HepG2 (cell line): ENCODE data around the gene DNAJC30. TPM values are rescaled to one million over a fixed set of nuclear protein-coding genes. Genes with fewer than 3 reads are reported as not detected.

Experiments used
- ATAD3A ChIP-seq: sonication (generic); formaldehyde crosslinking; IDR thresholded peaks from 2 replicates; pipeline ENCODE4 v1.4.0; 2020; ENCODE audit warnings: missing genetic modification reagents
- CCAR2 ChIP-seq: fragments of 200-400 bp; formaldehyde crosslinking; optimal IDR thresholded peaks from 2 replicates; pipeline ENCODE3; 2018; ENCODE audit warnings: low read depth, mild to moderate bottlenecking, low read length, moderate library complexity
- DNMT3B ChIP-seq: conservative IDR thresholded peaks from 2 replicates; pipeline ENCODE4 v1.6.1; 2016; ENCODE audit warnings: missing biosample characterization, control low read depth
- EZH2 ChIP-seq: conservative IDR thresholded peaks from 2 replicates; pipeline ENCODE4 v1.6.1; 2012; ENCODE audit warnings: mild to moderate bottlenecking, low read depth, low read length, moderate library complexity
- FLYWCH1 ChIP-seq: sonication (generic); formaldehyde crosslinking; IDR thresholded peaks from 2 replicates; pipeline ENCODE4 v1.8.1; 2023; ENCODE audit warnings: mild to moderate bottlenecking, missing genetic modification reagents
- NFIC ChIP-seq: IDR thresholded peaks from 2 replicates; pipeline ENCODE4 v1.6.1; 2012; ENCODE audit warnings: mild to moderate bottlenecking, low read length, inconsistent platforms
- RFX5 ChIP-seq: IDR thresholded peaks from 2 replicates; pipeline ENCODE4 v1.6.1; 2011; ENCODE audit warnings: low read depth, low read length, improper control_type of control experiment
- ZNF44 ChIP-seq: sonication (generic); formaldehyde crosslinking; IDR thresholded peaks from 2 replicates; pipeline ENCODE4 v1.5.1; 2020; ENCODE audit warnings: mild to moderate bottlenecking, missing genetic modification reagents
- ZNF460 ChIP-seq: sonication (generic); formaldehyde crosslinking; IDR thresholded peaks from 2 replicates; pipeline ENCODE4 v1.5.1; 2020; ENCODE audit warnings: missing genetic modification reagents, mild to moderate bottlenecking, borderline replicate concordance
- ZNF564 ChIP-seq: sonication (generic); formaldehyde crosslinking; IDR thresholded peaks from 2 replicates; pipeline ENCODE4 v1.8.1; 2023; ENCODE audit warnings: mild to moderate bottlenecking, missing genetic modification reagents
- ZNF572 ChIP-seq: sonication (generic); formaldehyde crosslinking; IDR thresholded peaks from 2 replicates; pipeline ENCODE4 v1.5.1; 2020; ENCODE audit warnings: mild to moderate bottlenecking, missing genetic modification reagents
- ZNF672 ChIP-seq: sonication (generic); formaldehyde crosslinking; IDR thresholded peaks from 2 replicates; pipeline ENCODE4 v1.8.1; 2022; ENCODE audit warnings: missing genetic modification reagents
- polyA plus RNA-seq, 8 experiments: library from polyadenylated mRNA; depleted of rRNA in 3 of 8; stranded (reverse) in 7 of 8; unstranded in 1 of 8; fragments of >200 nt; fragmentation: Illumina TruSeq in 4 of 8; extraction: Trizol in 4 of 8; gene quantifications; 2 replicates each; pipeline versions ENCODE4 v1.2.1 to v1.2.3, GENCODE V29; 2011 to 2016; ENCODE audit warnings: low read depth in 4 of 8, missing spikeins in 1 of 8, mixed read lengths in 1 of 8; ENCODE audit not compliant: insufficient read depth in 1 of 8
- total RNA-seq, 5 experiments: library from RNA; depleted of rRNA; stranded (reverse); fragments of >200 nt; fragmentation: Illumina TruSeq; extraction: Trizol; gene quantifications; 2 replicates each; pipeline ENCODE4 v1.2.3, GENCODE V29; 2016; ENCODE audit warnings: low read depth in 1 of 5
- TF ChIP-seq, protein P1 (sequence below): IDR thresholded peaks from 2 replicates; pipeline ENCODE4 v1.6.1; 2018; ENCODE audit warnings: missing genetic modification reagents, mild to moderate bottlenecking, missing compliant biosample characterization
- TF ChIP-seq, protein P2 (sequence below): sonication (generic); formaldehyde crosslinking; IDR thresholded peaks from 2 replicates; pipeline ENCODE4 v1.8.1; 2023; ENCODE audit warnings: missing genetic modification reagents, mild to moderate bottlenecking, borderline replicate concordance
- TF ChIP-seq, protein P3 (sequence below): sonication (generic); formaldehyde crosslinking; IDR thresholded peaks from 2 replicates; pipeline ENCODE4 v1.4.0; 2020; ENCODE audit warnings: missing genetic modification reagents
- TF ChIP-seq, protein P4 (sequence below): sonication (generic); formaldehyde crosslinking; IDR thresholded peaks from 2 replicates; pipeline ENCODE4 v1.4.0; 2020; ENCODE audit warnings: missing genetic modification reagents, borderline replicate concordance
- TF ChIP-seq, protein P5 (sequence below): IDR thresholded peaks from 2 replicates; pipeline ENCODE4 v1.6.1; 2012; ENCODE audit warnings: low read depth, low read length, improper control_type of control experiment

DNAJC30 gene
- total and polyA plus RNA-seq, 2 of the 13 experiments (the other 11 are each of a cell fraction or from before 2014, with no cell fraction given) = 3.3 to 3.8 TPM

DNA sequence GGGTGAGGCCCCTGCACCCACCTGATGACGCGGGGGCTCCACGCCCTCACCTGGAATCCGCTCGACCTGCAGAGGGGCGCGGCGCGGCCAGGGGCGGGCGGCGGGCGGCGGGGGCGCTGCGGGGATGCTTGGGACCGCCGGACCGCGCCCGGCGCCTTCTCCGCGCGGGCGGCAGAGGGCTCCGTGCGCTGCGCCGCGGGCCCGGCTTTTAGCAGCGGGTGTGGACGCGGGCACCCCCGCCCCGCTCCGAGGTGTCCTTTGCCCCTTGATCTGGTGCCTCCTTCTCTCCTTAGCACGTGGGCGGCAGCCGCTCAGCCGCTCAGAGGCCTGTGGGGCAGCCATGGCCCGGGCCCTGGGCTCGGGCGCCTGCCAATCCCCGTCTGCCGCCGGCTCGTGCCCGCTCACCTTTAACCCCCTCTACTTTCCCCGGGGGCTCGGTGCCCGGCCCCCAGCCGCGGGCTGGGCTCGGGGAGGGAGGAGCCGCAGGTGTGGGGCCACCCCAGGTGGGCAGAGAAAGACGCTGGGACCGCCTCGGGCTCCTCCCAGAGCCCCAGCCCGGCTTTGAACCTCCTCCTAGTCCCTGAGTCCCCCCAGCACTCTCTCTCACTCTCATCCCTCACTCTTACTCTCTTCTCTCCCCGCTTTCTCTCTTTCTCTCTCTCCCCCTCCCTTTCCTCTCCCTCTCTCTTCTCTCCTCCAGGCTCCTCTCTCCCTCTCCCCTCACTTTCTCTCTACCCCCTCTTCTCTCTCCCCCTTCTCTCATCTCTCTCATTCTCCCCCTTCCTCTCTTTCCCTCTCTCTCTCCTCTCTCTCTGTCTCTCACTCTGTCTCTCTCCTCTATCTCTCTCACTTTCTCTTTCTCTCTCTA, 35.3 kb downstream of the DNAJC30 start (continued):
- TF ChIP-seq, protein P1, sequence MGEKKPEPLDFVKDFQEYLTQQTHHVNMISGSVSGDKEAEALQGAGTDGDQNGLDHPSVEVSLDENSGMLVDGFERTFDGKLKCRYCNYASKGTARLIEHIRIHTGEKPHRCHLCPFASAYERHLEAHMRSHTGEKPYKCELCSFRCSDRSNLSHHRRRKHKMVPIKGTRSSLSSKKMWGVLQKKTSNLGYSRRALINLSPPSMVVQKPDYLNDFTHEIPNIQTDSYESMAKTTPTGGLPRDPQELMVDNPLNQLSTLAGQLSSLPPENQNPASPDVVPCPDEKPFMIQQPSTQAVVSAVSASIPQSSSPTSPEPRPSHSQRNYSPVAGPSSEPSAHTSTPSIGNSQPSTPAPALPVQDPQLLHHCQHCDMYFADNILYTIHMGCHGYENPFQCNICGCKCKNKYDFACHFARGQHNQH = 0 out of 2 replicates have a peak, but pooled peaks have one; percentile 51
- TF ChIP-seq NFIC (no peak), FLYWCH1 (no peak), ZNF672 (CRISPR knock-in tag) (no peak), ATAD3A (CRISPR knock-in tag) (no peak), ZNF460 (CRISPR knock-in tag) (no peak), ZNF44 (CRISPR knock-in tag) (no peak), ZNF564 (CRISPR knock-in tag) (no peak), DNMT3B (CRISPR knock-in tag) (no peak), EZH2 (no peak), CCAR2 (no peak), ZNF572 (CRISPR knock-in tag) (no peak), RFX5 (no peak)
- TF ChIP-seq, protein P2, sequence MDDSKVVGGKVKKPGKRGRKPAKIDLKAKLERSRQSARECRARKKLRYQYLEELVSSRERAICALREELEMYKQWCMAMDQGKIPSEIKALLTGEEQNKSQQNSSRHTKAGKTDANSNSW (CRISPR knock-in tag) = no peak
- TF ChIP-seq, protein P3, sequence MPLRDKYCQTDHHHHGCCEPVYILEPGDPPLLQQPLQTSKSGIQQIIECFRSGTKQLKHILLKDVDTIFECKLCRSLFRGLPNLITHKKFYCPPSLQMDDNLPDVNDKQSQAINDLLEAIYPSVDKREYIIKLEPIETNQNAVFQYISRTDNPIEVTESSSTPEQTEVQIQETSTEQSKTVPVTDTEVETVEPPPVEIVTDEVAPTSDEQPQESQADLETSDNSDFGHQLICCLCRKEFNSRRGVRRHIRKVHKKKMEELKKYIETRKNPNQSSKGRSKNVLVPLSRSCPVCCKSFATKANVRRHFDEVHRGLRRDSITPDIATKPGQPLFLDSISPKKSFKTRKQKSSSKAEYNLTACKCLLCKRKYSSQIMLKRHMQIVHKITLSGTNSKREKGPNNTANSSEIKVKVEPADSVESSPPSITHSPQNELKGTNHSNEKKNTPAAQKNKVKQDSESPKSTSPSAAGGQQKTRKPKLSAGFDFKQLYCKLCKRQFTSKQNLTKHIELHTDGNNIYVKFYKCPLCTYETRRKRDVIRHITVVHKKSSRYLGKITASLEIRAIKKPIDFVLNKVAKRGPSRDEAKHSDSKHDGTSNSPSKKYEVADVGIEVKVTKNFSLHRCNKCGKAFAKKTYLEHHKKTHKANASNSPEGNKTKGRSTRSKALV (CRISPR knock-in tag) = peak; percentile 81
- TF ChIP-seq, protein P4, sequence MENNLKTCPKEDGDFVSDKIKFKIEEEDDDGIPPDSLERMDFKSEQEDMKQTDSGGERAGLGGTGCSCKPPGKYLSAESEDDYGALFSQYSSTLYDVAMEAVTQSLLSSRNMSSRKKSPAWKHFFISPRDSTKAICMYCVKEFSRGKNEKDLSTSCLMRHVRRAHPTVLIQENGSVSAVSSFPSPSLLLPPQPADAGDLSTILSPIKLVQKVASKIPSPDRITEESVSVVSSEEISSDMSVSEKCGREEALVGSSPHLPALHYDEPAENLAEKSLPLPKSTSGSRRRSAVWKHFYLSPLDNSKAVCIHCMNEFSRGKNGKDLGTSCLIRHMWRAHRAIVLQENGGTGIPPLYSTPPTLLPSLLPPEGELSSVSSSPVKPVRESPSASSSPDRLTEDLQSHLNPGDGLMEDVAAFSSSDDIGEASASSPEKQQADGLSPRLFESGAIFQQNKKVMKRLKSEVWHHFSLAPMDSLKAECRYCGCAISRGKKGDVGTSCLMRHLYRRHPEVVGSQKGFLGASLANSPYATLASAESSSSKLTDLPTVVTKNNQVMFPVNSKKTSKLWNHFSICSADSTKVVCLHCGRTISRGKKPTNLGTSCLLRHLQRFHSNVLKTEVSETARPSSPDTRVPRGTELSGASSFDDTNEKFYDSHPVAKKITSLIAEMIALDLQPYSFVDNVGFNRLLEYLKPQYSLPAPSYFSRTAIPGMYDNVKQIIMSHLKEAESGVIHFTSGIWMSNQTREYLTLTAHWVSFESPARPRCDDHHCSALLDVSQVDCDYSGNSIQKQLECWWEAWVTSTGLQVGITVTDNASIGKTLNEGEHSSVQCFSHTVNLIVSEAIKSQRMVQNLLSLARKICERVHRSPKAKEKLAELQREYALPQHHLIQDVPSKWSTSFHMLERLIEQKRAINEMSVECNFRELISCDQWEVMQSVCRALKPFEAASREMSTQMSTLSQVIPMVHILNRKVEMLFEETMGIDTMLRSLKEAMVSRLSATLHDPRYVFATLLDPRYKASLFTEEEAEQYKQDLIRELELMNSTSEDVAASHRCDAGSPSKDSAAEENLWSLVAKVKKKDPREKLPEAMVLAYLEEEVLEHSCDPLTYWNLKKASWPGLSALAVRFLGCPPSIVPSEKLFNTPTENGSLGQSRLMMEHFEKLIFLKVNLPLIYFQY = no peak
- TF ChIP-seq, protein P5, sequence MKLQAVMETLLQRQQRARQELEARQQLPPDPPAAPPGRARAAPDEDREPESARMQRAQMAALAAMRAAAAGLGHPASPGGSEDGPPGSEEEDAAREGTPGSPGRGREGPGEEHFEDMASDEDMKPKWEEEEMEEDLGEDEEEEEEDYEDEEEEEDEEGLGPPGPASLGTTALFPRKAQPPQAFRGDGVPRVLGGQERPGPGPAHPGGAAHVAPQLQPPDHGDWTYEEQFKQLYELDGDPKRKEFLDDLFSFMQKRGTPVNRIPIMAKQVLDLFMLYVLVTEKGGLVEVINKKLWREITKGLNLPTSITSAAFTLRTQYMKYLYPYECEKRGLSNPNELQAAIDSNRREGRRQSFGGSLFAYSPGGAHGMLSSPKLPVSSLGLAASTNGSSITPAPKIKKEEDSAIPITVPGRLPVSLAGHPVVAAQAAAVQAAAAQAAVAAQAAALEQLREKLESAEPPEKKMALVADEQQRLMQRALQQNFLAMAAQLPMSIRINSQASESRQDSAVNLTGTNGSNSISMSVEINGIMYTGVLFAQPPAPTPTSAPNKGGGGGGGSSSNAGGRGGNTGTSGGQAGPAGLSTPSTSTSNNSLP = no peak
